ENCODE results near the gene RUNX1.

The RUNX1 gene

DNA sequence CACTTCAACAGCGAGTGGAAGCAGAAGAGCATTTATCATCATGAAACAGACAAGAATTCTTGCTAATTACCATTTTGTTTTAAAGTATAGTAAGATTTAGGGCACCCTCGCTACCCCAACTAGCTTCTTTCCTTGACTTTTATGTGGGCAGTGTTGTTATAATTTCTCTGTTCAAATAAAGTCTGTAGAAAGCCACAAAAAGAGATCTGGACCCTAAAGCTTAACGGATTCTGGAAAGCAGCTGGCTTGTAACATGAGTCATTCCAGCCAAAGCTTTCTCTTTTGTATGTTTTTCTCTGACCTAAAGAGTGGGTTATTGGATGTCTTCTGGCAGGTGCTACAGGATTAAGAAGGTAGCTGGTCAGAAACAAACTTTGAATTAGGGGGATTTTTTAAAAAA lies 37.4 kb downstream of the RUNX1 start:
- peaks cover 25% of the 10 kb centered on the region for H3K36me3 Mint-ChIP-seq
- ATAC-seq (ENCODE audit: low read depth) (no peak), DNase-seq (ENCODE audit: low spot score in 2 of 2) (no peak)
- H3K27ac Mint-ChIP-seq, result no peak overlapping the region
- peaks cover 24% of the 10 kb centered on the region for H3K4me1 Mint-ChIP-seq
- no peaks in the 10 kb centered on the region for H3K9me3 Mint-ChIP-seq
- no peaks in the 10 kb centered on the region for H3K27me3 Mint-ChIP-seq
- no peak overlapping the region for H3K4me3 Mint-ChIP-seq

DNA sequence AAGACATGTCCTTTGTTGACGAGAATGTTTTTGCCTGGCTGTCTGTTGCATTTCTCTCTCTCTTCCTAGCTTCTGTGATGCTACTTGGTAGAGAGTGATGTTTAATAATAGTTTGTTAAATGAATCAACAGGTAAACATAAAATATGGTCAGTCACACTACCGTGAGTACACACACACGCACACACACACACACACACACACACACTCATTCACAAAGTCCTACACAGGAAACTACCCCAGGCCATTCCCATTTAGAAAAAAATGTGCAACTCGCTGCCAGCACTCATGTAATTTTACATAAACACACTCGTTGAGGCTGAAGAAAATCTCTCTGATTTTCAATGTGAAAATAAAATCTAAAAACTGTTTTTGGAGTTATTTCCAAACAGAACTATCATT lies 38.7 kb downstream of the RUNX1 start:
- ATAC-seq (ENCODE audit: low read depth) (no peak), DNase-seq (ENCODE audit: low spot score in 2 of 2) (no peak)
- no peak overlapping the region for H3K4me3 Mint-ChIP-seq
- H3K9me3 Mint-ChIP-seq, result no peaks in the 10 kb centered on the region
- H3K36me3 Mint-ChIP-seq, result peaks cover 25% of the 10 kb centered on the region
- peaks cover 21% of the 10 kb centered on the region for H3K4me1 Mint-ChIP-seq
- H3K27ac Mint-ChIP-seq, result no peak overlapping the region
- no peaks in the 10 kb centered on the region for H3K27me3 Mint-ChIP-seq

DNA sequence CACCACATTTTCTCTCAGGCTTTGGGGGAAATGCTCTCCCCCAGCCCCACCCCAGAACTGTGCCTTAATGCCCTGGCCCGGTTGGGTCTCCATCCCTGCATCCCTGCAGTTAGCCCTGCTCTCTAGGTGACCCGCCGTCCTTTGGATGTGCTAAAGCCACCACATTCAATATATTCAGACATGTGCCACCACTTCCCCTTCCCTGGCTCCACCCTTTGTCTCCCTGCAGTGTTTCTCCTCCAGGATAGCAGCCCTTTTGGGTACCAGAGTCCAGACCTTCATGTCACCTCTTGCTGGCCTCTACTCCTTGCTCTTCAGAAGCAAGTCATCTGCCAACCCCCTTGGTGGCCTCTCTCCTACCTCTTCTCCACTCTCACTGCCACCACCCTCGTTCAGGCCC lies 41.8 kb downstream of the RUNX1 start:
- H3K9me3 Mint-ChIP-seq, result no peaks in the 10 kb centered on the region
- H3K36me3 Mint-ChIP-seq, result peaks cover 21% of the 10 kb centered on the region
- H3K27ac Mint-ChIP-seq, result no peak overlapping the region
- H3K27me3 Mint-ChIP-seq, result no peaks in the 10 kb centered on the region
- ATAC-seq (ENCODE audit: low read depth), result no peak
- DNase-seq (ENCODE audit: low spot score in 2 of 2), result no peak
- H3K4me3 Mint-ChIP-seq, result no peak overlapping the region
- peaks cover 18% of the 10 kb centered on the region for H3K4me1 Mint-ChIP-seq

DNA sequence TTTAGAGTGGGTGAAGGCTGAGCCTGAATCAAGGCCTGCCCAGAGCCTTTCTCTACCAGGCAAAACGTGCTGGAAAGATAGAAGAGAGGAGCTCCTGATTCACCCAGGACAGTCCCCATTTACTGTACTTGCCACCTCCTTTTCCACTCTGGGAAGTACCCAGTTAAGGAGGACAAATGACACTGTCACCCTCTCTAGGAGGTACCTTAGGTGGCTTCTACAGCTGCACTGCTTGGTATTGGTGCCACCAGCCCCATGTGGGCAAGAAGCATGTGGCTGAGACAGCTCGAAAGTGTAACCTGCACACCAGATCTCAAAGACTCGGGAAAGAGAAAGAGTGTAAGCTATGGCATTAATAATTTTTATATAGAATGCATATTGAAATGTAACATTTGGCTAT lies 42.3 kb downstream of the RUNX1 start:
- Mint-ChIP-seq H3K4me1 (peaks cover 18% of the 10 kb centered on the region), H3K36me3 (peaks cover 22% of the 10 kb centered on the region), H3K27ac (no peak overlapping the region), H3K27me3 (no peaks in the 10 kb centered on the region), H3K4me3 (no peak overlapping the region), H3K9me3 (no peaks in the 10 kb centered on the region)
- DNase-seq (ENCODE audit: low spot score in 2 of 2), result no peak
- ATAC-seq (ENCODE audit: low read depth), result no peak

DNA sequence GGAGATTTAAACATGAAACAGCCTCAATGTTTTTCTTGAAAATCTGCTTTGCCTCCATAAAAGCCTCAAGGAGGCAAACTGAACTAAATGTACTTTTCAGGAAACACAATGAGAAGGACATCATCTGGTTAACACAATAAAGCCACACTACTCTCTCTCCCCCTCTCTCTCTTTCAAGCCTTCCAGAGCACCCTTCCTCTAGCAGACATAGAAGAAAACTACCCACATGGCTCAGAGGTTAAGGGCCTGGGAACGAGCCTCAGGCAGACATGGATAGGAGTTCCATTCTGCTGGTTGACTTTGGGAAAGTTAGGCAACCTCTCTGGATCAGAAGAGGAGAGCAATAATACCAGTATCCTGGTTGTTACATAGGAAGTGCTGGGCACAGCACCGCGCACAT lies 42.9 kb downstream of the RUNX1 start:
- H3K27ac Mint-ChIP-seq, result no peak overlapping the region
- ATAC-seq (ENCODE audit: low read depth) (no peak), DNase-seq (ENCODE audit: low spot score in 2 of 2) (no peak)
- no peak overlapping the region for H3K4me3 Mint-ChIP-seq
- peaks cover 18% of the 10 kb centered on the region for H3K4me1 Mint-ChIP-seq
- H3K9me3 Mint-ChIP-seq, result no peaks in the 10 kb centered on the region
- peaks cover 22% of the 10 kb centered on the region for H3K36me3 Mint-ChIP-seq
- H3K27me3 Mint-ChIP-seq, result no peaks in the 10 kb centered on the region

DNA sequence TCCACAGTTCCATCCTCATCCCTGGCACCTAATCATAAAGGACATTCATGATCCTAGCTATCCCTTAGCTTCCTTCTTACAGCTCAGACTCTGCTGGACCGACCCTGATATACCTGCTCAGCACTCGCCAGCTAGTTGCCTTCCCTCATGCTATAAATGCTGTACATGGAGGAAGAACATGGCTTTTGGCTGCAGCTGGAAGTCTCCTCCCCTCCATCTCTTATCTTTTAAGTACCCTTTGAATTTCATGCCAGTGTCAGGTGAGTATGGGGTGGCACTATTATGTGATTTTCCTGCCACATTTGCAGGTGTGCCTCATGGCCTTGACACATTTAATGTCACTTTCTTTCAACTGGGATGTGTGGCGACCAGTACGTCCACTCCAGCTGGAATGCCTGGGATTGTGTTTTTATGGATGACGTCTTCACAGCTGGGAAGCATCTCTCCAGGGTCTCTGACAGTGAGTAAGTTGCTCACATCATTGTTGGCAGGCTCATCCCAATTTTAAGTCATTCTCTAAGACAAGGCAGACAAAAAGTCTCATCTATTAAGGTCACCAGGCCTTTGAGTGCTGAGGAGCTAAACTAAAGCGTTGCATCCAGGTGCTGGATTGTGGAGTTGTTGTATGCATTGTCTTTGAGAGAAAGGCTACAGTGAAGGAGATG lies 43.4 kb downstream of the RUNX1 start:
- DNase-seq (ENCODE audit: low spot score in 2 of 2) (no peak), ATAC-seq (ENCODE audit: low read depth) (no peak)
- Mint-ChIP-seq H3K27me3 (no peaks in the 10 kb centered on the region), H3K27ac (no peak overlapping the region), H3K4me1 (peaks cover 21% of the 10 kb centered on the region), H3K4me3 (no peak overlapping the region), H3K9me3 (no peaks in the 10 kb centered on the region), H3K36me3 (peaks cover 26% of the 10 kb centered on the region)

DNA sequence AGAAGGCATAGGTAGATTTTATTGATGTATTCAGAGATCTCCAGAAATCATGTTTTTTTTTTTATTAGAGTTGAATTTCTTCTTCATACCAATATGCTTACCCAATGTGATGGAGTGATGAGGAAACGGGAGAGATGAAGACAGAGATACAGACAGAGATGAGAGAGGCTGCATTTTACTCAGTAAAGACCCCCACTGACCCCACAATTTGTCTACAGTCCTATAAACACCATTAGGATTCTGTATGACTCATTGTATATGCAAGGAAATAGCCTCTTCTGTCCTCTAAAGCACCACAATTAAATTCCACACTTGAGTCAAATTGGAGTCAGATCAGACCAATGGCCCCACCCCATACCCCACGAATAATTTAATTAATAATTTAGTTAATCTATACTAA lies 44.0 kb downstream of the RUNX1 start:
- ATAC-seq (ENCODE audit: low read depth) (no peak), DNase-seq (ENCODE audit: low spot score in 2 of 2) (no peak)
- Mint-ChIP-seq H3K4me1 (peaks cover 20% of the 10 kb centered on the region), H3K27me3 (no peaks in the 10 kb centered on the region), H3K36me3 (peaks cover 25% of the 10 kb centered on the region), H3K4me3 (no peak overlapping the region), H3K9me3 (no peaks in the 10 kb centered on the region), H3K27ac (no peak overlapping the region)

DNA sequence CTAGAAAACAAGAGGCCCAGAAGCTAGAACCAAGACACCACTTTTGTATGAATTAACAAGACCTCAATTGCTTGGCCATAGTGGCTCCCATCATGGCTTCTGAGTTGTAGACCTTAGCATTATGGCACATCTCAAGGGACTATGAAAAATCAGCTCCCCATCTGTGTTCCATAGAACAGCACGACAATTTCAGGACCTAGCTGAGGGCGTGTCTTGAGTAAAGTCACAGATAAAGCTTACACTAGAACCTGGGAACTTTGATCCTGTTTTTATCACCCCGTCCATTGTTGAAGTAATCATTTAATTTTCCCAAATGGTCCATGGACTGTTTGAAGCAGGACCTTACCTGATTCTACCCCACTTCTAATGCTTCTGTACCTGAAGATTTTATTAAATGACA lies 44.8 kb downstream of the RUNX1 start:
- peaks cover 25% of the 10 kb centered on the region for H3K36me3 Mint-ChIP-seq
- DNase-seq (ENCODE audit: low spot score in 2 of 2), result no peak
- H3K4me1 Mint-ChIP-seq, result peaks cover 17% of the 10 kb centered on the region
- no peaks in the 10 kb centered on the region for H3K27me3 Mint-ChIP-seq
- no peak overlapping the region for H3K27ac Mint-ChIP-seq
- H3K9me3 Mint-ChIP-seq, result no peaks in the 10 kb centered on the region
- ATAC-seq (ENCODE audit: low read depth), result no peak
- no peak overlapping the region for H3K4me3 Mint-ChIP-seq

DNA sequence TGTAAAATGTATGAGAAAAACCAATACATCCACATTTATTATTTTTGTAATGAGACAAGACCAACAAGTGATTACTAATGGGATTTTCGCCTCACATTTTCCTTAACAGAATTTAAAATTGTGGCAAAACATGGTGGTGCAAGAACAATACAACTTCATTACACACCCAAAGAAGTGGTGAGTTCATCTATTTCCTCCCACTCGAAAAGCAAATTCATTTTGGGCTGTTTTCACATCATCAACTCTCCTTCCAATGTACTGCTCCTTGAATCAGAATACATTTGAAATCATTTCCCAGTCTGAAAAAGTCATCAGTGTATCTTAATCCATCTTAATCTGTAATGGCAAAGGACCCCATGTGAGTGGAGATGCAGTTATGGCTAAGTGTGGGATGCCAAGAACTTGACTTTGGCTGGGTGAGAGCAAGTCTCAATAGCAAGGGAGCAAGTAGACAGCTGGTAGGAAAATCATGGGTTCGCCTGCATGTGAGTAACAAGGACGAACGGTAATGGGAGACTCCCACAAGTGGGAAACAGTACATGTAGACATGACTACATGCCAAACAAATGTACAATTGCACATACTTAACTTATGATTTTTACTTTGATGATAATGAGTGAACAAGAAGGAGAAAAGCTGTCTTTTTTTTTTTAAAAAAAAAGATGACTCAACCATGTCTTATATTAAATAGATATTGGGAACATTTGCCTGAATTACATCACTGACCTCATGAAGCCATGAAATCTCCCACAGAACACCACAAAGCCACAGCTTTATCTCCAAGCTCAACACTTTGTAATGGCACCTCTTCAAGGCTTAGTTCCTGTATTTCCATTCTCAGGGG lies 46.0 kb downstream of the RUNX1 start:
- Mint-ChIP-seq H3K36me3 (peaks cover 27% of the 10 kb centered on the region), H3K27me3 (no peaks in the 10 kb centered on the region), H3K9me3 (no peaks in the 10 kb centered on the region), H3K4me1 (peaks cover 19% of the 10 kb centered on the region), H3K27ac (no peak overlapping the region), H3K4me3 (no peak overlapping the region)
- no peak for DNase-seq (ENCODE audit: low spot score in 2 of 2)
- no peak for ATAC-seq (ENCODE audit: low read depth)

DNA sequence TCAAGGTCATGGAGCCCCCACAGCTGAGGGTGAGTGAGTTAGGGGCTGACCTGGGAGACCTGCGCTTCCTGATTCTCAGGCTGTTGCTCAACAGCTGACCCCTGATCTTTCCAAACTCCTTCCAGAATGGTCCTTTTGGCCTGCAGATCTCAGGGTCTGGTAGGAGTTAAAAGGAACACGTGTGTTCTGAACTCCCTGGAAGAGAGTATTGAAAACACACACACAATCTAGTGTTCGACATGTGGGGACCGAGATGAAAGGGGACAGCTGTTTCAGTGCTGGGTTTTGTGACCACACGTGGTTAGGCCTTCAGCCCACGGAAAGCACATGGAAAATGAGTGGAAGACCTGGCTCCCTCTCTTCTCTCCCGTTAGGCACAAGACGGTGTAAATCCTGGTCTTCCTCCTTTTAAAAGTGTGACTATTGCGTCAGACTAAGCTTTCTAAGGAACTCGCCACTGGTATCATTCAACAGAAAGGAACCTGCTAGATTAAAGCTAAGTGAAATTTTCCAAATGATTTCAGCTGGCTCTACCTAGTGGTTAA lies 49.6 kb downstream of the RUNX1 start:
- ATAC-seq (ENCODE audit: low read depth), result no peak
- no peak overlapping the region for H3K4me3 Mint-ChIP-seq
- H3K9me3 Mint-ChIP-seq, result no peaks in the 10 kb centered on the region
- no peak overlapping the region for H3K27ac Mint-ChIP-seq
- H3K4me1 Mint-ChIP-seq, result peaks cover 22% of the 10 kb centered on the region
- DNase-seq (ENCODE audit: low spot score in 2 of 2), result no peak
- no peaks in the 10 kb centered on the region for H3K27me3 Mint-ChIP-seq
- H3K36me3 Mint-ChIP-seq, result peaks cover 28% of the 10 kb centered on the region

DNA sequence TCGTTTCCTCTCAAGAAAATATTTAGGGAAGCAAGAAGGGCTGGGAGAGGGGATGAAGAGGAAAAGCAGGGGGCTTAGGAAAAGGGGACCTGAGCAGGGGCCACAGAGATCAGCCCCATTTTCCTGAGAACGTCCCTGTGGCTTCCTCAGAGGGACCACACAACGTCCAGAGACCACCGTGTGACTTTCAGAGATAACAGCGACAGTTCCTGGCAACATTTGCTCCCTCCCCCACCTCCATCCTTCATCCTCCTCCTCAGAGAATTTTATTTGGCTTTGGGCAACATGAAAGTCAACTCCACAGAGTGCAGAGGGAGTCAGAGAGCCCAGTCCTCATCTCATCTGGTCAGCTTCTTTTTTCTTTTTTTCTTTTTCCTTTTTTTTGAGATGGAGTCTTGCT lies 50.9 kb downstream of the RUNX1 start:
- H3K4me1 Mint-ChIP-seq, result peaks cover 22% of the 10 kb centered on the region
- H3K9me3 Mint-ChIP-seq, result no peaks in the 10 kb centered on the region
- ATAC-seq (ENCODE audit: low read depth) (no peak), DNase-seq (ENCODE audit: low spot score in 2 of 2) (no peak)
- H3K27ac Mint-ChIP-seq, result no peak overlapping the region
- H3K36me3 Mint-ChIP-seq, result peaks cover 26% of the 10 kb centered on the region
- H3K27me3 Mint-ChIP-seq, result no peaks in the 10 kb centered on the region
- no peak overlapping the region for H3K4me3 Mint-ChIP-seq

DNA sequence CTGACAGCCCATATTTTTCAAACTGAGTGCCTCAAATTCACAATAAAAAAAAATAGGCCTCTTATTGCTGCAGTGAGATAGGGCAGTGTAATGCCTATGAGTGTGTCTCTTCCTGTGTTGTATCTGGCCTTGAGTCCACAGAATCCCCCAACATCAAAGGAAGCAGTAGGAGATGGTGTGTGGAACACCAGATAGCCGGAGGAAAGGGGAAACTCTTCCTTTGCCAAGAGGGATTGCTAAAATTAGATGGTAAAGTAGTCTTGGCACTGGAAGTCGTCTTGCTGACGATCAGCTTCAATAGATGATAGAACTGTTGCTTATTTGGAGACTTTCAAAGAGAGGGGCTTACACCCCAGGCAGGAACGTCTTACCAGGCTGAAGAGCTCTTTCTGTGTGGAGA lies 51.8 kb downstream of the RUNX1 start:
- no peak overlapping the region for H3K4me3 Mint-ChIP-seq
- no peaks in the 10 kb centered on the region for H3K9me3 Mint-ChIP-seq
- DNase-seq (ENCODE audit: low spot score in 2 of 2) (no peak), ATAC-seq (ENCODE audit: low read depth) (no peak)
- peaks cover 23% of the 10 kb centered on the region for H3K36me3 Mint-ChIP-seq
- no peaks in the 10 kb centered on the region for H3K27me3 Mint-ChIP-seq
- peaks cover 19% of the 10 kb centered on the region for H3K4me1 Mint-ChIP-seq
- no peak overlapping the region for H3K27ac Mint-ChIP-seq

DNA sequence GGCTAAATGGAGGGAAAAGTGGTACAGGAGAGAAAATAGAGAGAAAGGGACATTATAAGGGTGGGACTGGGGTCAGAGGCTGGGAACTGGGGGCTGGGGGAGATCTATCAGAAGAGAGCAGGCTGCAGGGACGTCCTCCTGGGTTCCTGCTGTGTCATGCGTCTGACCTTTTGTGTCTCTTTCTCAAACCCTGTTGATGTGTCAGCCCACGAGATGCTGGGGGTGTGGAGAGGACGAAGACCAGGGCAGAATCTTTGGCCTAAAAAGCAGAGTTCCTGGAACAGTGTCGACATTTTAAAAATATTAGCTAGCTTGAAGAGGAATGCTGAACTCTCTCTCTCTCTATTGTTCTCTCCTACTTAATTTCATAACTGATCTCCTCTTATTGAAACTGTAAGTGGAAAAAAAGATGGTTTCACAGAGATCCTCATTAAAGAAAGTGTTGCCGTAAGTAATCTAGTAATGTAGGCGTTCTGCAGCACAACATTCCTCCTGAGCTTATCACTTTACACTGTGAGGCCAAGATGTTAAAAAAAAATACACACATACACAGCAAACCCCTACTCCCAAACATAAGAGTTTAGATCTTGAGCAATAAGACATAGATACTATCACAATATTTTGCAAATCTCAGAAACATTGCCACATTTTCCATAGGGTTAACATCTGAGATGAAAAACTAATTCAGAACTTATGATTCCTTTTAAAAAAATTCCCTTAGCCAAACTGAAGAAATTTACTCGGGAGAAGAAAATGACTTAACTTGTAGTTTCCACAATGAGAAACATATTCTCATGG lies 52.6 kb downstream of the RUNX1 start:
- Mint-ChIP-seq H3K36me3 (peaks cover 25% of the 10 kb centered on the region), H3K9me3 (no peaks in the 10 kb centered on the region), H3K27me3 (no peaks in the 10 kb centered on the region), H3K27ac (no peak overlapping the region), H3K4me3 (no peak overlapping the region), H3K4me1 (peaks cover 21% of the 10 kb centered on the region)
- DNase-seq (ENCODE audit: low spot score in 2 of 2) (no peak), ATAC-seq (ENCODE audit: low read depth) (no peak)

DNA sequence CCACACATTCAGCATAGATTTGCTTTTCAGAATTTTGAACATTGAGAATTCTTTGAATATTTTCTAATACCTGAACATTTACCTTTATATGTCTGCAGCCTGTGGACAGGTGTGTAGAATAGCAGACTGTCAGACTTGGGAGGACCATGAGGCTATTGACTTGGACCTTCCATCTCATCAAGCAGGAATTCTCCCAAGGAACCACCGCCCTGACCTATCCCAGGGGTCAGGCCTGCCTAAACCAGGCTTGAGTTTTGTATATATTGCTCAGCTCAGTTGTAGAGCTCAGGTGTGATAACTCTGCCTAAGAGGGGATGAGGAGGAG lies 53.2 kb downstream of the RUNX1 start:
- DNase-seq (ENCODE audit: low spot score in 2 of 2), result no peak
- Mint-ChIP-seq H3K9me3 (no peaks in the 10 kb centered on the region), H3K27ac (peak overlapping the region; percentile 46), H3K4me3 (no peak overlapping the region), H3K36me3 (peaks cover 29% of the 10 kb centered on the region), H3K4me1 (peaks cover 26% of the 10 kb centered on the region), H3K27me3 (no peaks in the 10 kb centered on the region)
- ATAC-seq (ENCODE audit: low read depth), result no peak
